ENCODE measurements around the gene PRSS1.
"Not testable (repeated sequence)": the region's sequence is repeated elsewhere in the genome, so short reads cannot be mapped to it uniquely, and the experiment has no call there.

PRSS1 gene

DNA sequence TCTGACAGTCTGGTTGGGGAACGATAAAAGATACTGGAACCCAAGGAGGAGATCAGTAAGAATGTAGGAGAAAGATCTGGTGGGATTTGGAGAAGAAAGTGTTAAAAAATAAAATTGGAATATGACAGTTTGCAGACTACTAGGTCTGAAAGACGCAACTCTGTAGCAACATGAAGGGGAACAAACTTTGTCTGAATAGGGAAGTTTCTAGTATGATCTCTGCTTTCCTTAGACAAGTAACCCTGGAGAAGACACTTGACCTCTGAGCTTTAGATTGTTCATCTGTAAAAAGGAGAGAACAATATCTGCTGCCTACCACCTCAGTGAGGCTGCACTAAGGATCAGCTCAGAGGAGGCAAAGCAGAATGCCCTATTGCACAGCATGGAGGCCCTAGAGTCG is 3.0 kb upstream of the PRSS1 start:
- Histone ChIP-seq H3K79me2 (ENCODE audit: control insufficient read depth, insufficient read depth, low read length, unreplicated experiment) (no peaks in the 10 kb centered on the region), H3K27me3 (ENCODE audit: insufficient read depth, low read length) (peaks cover 46% of the 10 kb centered on the region), H2AFZ (ENCODE audit: low read length, unreplicated experiment) (no peak overlapping the region), H3K27ac (ENCODE audit: low read depth, low read length) (no peak overlapping the region), H3K36me3 (ENCODE audit: insufficient read depth, low read length) (no peaks in the 10 kb centered on the region), H3K4me3 (ENCODE audit: low read depth, low read length) (no peak overlapping the region), H3K4me1 (ENCODE audit: control insufficient read depth, insufficient read depth, low read length, unreplicated experiment) (no peaks in the 10 kb centered on the region)

DNA sequence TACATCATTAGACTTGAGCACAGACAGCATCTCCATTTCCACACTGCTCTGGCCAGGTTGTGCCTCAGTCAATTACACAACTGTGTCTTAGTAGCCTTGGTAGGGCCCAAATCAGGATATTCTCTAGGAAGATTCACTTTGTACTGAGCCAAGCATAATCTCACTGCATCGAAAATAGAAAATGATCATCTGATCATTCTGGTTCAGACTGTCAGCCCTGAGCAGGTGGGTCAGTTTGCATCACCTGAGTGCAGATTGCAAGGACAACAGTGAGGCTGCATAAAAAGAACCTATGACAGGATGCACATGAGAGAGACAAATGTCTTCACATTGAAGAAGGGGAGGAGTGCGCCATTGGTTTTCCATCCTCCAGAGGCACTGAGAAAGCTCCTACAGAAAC is 862 bp upstream of the PRSS1 start:
- peaks cover 36% of the 10 kb centered on the region for H3K27me3 ChIP-seq (ENCODE audit: insufficient read depth, low read length)
- H3K79me2 ChIP-seq (ENCODE audit: control insufficient read depth, insufficient read depth, low read length, unreplicated experiment), result not testable (repeated sequence)

DNA sequence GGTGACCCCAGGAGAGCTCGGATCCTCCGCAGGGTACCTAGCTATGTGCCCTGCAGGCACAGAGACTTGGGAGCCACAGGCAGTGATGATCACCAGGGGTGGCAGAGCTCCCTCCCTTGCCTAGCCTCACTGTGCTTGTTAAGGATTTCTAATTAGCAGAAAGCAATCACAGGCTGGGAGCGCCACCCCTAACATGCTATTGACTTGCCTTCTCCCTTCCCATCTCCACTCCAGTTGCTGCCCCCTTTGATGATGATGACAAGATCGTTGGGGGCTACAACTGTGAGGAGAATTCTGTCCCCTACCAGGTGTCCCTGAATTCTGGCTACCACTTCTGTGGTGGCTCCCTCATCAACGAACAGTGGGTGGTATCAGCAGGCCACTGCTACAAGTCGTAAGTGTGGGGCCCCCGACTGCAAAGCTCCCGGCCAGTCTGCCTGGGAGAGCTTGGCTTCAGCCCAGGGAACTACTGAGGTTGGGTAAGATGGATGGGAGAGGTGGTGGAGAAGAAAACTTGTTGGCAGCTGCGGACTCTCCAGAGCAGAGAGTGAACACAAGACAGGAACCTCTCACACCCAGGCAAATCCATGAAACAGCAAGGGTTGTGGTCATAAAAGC is 1.2 kb downstream of the PRSS1 start:
- H3K4me3 ChIP-seq (ENCODE audit: low read depth, low read length), result no peak overlapping the region
- no peaks in the 10 kb centered on the region for H3K79me2 ChIP-seq (ENCODE audit: control insufficient read depth, insufficient read depth, low read length, unreplicated experiment)
- H2AFZ ChIP-seq (ENCODE audit: low read length, unreplicated experiment), result no peak overlapping the region
- H3K4me1 ChIP-seq (ENCODE audit: control insufficient read depth, insufficient read depth, low read length, unreplicated experiment), result no peaks in the 10 kb centered on the region
- H3K36me3 ChIP-seq (ENCODE audit: insufficient read depth, low read length), result no peaks in the 10 kb centered on the region
- H3K27ac ChIP-seq (ENCODE audit: low read depth, low read length), result no peak overlapping the region
- H3K27me3 ChIP-seq (ENCODE audit: insufficient read depth, low read length), result peaks cover 34% of the 10 kb centered on the region

More for the DNA sequence above, 862 bp upstream of the PRSS1 start:
- H2AFZ ChIP-seq (ENCODE audit: low read length, unreplicated experiment); H3K36me3 ChIP-seq (ENCODE audit: insufficient read depth, low read length); H3K4me1 ChIP-seq (ENCODE audit: control insufficient read depth, insufficient read depth, low read length, unreplicated experiment); H3K27ac ChIP-seq (ENCODE audit: low read depth, low read length); H3K4me3 ChIP-seq (ENCODE audit: low read depth, low read length): not testable (repeated sequence)

DNA sequence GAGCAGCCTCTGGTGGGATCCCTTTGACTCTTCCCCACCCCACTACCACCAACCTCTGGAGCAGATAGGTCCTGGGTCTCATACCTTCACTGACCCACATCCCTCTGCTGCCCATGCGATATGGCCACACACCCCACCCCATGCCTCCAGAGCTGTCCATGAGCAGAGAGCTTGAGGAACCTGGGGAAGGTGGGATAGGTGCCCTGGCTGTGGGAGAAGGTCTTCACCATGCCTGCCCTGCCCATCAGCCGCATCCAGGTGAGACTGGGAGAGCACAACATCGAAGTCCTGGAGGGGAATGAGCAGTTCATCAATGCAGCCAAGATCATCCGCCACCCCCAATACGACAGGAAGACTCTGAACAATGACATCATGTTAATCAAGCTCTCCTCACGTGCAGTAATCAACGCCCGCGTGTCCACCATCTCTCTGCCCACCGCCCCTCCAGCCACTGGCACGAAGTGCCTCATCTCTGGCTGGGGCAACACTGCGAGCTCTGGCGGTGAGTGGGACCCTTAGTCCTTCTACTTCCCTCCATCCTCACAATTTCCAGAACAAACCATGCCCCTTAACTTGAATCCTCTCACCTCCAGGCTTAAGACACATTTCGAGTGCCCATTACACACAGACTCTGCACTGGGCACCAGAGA is 2.4 kb downstream of the PRSS1 start:
- not testable (repeated sequence) for H3K4me3 ChIP-seq (ENCODE audit: low read depth, low read length); H3K4me1 ChIP-seq (ENCODE audit: control insufficient read depth, insufficient read depth, low read length, unreplicated experiment); H2AFZ ChIP-seq (ENCODE audit: low read length, unreplicated experiment); H3K27ac ChIP-seq (ENCODE audit: low read depth, low read length); H3K36me3 ChIP-seq (ENCODE audit: insufficient read depth, low read length); H3K79me2 ChIP-seq (ENCODE audit: control insufficient read depth, insufficient read depth, low read length, unreplicated experiment)
- peaks cover 30% of the 10 kb centered on the region for H3K27me3 ChIP-seq (ENCODE audit: insufficient read depth, low read length)

DNA sequence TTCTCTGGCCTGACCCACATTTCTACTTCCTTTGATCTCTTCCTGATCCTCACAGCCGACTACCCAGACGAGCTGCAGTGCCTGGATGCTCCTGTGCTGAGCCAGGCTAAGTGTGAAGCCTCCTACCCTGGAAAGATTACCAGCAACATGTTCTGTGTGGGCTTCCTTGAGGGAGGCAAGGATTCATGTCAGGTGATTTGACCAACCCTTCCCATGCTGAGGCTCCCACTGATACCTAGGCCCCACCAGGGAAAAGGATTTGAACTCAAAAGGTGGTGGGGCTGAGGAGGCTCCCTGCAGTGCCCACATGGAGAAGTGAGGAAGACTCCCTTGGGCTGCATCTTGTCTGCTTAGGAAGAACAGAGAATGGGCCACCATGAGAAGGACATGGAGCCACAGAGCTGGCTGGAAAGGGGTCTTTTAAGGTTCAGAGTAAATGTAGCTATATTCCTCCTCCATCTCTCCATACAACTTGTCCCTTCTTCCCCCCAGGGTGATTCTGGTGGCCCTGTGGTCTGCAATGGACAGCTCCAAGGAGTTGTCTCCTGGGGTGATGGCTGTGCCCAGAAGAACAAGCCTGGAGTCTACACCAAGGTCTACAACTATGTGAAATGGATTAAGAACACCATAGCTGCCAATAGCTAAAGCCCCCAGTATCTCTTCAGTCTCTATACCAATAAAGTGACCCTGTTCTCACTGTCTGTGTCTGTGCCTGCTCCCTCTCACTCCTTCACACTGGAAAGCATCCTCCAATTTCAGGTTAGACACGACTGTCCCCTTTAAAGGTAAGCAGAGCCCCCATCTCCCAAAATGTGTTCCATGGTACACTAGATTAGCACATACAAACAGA is 3.3 kb downstream of the PRSS1 start:
- Histone ChIP-seq H3K36me3 (ENCODE audit: insufficient read depth, low read length) (no peaks in the 10 kb centered on the region), H3K27ac (ENCODE audit: low read depth, low read length) (no peak overlapping the region), H2AFZ (ENCODE audit: low read length, unreplicated experiment) (no peak overlapping the region), H3K27me3 (ENCODE audit: insufficient read depth, low read length) (peaks cover 28% of the 10 kb centered on the region), H3K79me2 (ENCODE audit: control insufficient read depth, insufficient read depth, low read length, unreplicated experiment) (no peaks in the 10 kb centered on the region), H3K4me1 (ENCODE audit: control insufficient read depth, insufficient read depth, low read length, unreplicated experiment) (no peaks in the 10 kb centered on the region), H3K4me3 (ENCODE audit: low read depth, low read length) (no peak overlapping the region)

DNA sequence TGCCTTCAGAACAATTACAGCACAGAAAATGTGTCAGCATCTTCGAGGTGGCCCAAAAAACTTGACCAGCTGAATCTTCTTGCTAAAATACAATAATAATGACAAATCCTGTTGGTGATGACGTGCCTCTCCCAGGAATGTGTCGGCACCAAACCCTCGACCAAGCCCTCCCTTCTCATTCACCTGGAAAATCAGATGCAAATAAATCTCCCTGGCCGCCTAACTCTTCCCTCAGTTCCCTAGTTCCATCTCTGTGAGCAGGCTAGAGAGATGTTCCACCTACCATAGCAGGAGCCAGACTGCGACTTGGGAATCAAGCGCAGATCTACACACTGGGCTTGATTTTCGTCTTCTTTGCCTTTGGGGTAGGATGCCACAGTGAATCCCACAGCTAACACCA is 4.1 kb downstream of the PRSS1 start:
- no peak overlapping the region for H3K27ac ChIP-seq (ENCODE audit: low read depth, low read length)
- H3K36me3 ChIP-seq (ENCODE audit: insufficient read depth, low read length), result no peaks in the 10 kb centered on the region
- no peak overlapping the region for H3K4me3 ChIP-seq (ENCODE audit: low read depth, low read length)
- H3K4me1 ChIP-seq (ENCODE audit: control insufficient read depth, insufficient read depth, low read length, unreplicated experiment), result no peaks in the 10 kb centered on the region
- no peaks in the 10 kb centered on the region for H3K79me2 ChIP-seq (ENCODE audit: control insufficient read depth, insufficient read depth, low read length, unreplicated experiment)
- H2AFZ ChIP-seq (ENCODE audit: low read length, unreplicated experiment), result no peak overlapping the region
- peaks cover 29% of the 10 kb centered on the region for H3K27me3 ChIP-seq (ENCODE audit: insufficient read depth, low read length)

DNA sequence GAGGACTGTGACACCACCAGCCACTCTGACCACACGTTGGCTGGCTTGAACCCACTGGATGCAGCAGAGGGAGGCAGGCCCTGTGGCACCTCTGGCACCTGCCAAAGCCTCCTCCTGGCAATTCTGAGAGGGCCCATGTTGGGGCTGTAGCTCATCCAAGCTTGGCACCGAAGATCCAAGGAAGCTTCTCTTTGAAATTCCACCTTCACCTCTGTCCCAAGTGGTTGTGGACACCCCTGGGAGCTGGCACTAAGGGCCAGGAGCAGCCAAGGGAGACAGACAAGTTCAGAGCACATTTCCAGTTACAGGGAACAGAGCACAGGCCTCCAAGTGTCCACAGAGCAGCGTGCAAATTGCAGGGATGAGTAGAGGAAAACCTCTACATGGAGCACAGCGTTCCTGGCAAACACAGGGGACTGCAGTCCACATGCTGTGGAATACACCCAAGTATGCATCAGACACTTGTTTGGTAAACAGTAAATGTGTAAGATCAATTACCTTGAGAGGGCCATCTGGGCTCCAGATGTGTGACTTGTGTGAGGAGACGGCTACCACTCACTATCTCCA is 4.7 kb downstream of the PRSS1 start:
- H3K27ac ChIP-seq (ENCODE audit: low read depth, low read length); H3K36me3 ChIP-seq (ENCODE audit: insufficient read depth, low read length); H3K4me3 ChIP-seq (ENCODE audit: low read depth, low read length); H2AFZ ChIP-seq (ENCODE audit: low read length, unreplicated experiment); H3K4me1 ChIP-seq (ENCODE audit: control insufficient read depth, insufficient read depth, low read length, unreplicated experiment); H3K79me2 ChIP-seq (ENCODE audit: control insufficient read depth, insufficient read depth, low read length, unreplicated experiment): not testable (repeated sequence)
- peaks cover 22% of the 10 kb centered on the region for H3K27me3 ChIP-seq (ENCODE audit: insufficient read depth, low read length)

DNA sequence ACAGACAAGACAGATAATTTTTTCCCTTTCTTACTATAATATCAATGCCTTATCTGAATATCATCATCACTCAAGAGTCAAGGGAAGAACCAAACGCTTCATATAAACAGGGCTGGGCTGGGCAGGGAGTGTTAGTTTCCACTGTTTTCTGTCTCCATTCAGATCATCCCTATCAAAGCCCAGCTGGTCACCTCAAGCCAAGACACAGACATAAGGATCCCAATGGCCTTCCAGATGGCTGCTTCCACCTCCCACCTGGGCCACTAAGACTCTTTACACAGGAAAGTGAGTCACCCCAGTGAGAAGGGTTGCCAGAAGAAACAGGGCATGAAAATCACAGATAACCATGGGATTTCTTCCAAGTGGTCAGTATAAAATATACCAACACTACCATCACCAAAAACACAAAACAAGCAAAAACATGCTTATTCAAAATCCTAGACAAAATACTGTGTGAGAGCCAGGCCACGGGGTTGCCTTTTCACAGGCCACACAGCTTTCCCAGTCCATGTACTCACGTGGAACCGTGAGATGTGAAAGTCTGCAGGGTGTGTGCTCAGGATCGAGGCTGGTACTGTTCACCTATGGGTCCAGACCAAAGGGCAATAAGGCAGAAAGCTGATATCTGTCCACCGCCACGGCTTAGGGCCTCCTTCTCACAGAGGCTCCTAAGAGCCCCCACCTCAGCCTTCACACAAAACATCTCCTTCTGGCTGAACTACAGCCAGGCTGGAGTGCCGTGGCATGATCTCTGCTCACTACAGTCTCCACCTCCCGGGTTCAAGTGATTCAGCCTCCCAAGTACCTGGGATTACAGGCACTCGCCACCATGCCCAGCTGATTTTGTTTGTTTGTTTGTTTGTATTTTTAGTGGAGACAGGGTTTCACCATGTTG is 5.7 kb downstream of the PRSS1 start:
- Histone ChIP-seq H3K79me2 (ENCODE audit: control insufficient read depth, insufficient read depth, low read length, unreplicated experiment) (no peaks in the 10 kb centered on the region), H3K4me1 (ENCODE audit: control insufficient read depth, insufficient read depth, low read length, unreplicated experiment) (no peaks in the 10 kb centered on the region), H3K4me3 (ENCODE audit: low read depth, low read length) (no peak overlapping the region), H3K36me3 (ENCODE audit: insufficient read depth, low read length) (no peaks in the 10 kb centered on the region), H2AFZ (ENCODE audit: low read length, unreplicated experiment) (no peak overlapping the region), H3K27ac (ENCODE audit: low read depth, low read length) (no peak overlapping the region), H3K27me3 (ENCODE audit: insufficient read depth, low read length) (peaks cover 23% of the 10 kb centered on the region)

DNA sequence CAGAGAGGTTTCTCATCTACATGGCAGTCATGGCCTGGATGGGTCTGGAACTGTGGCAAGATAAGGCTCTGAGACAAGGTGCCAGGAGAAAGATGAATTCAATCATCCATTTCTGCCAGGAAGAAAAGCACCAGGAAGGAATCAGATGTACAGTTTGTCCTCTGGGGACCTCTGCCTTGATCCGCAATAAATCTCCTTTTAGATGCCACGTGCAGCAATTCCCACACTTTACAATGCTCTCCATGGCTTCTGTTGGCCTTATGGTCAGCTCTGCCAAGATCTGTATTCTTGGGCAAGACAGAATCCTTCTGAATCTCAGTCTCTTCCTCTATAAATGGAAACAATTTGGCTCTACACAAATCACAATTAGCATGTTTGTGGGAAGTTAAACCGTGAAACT is 9.0 kb downstream of the PRSS1 start:
- not testable (repeated sequence) for H3K4me3 ChIP-seq (ENCODE audit: low read depth, low read length); H3K4me1 ChIP-seq (ENCODE audit: control insufficient read depth, insufficient read depth, low read length, unreplicated experiment); H3K27ac ChIP-seq (ENCODE audit: low read depth, low read length); H3K36me3 ChIP-seq (ENCODE audit: insufficient read depth, low read length); H3K79me2 ChIP-seq (ENCODE audit: control insufficient read depth, insufficient read depth, low read length, unreplicated experiment); H2AFZ ChIP-seq (ENCODE audit: low read length, unreplicated experiment)
- peaks cover 52% of the 10 kb centered on the region for H3K27me3 ChIP-seq (ENCODE audit: insufficient read depth, low read length)

DNA sequence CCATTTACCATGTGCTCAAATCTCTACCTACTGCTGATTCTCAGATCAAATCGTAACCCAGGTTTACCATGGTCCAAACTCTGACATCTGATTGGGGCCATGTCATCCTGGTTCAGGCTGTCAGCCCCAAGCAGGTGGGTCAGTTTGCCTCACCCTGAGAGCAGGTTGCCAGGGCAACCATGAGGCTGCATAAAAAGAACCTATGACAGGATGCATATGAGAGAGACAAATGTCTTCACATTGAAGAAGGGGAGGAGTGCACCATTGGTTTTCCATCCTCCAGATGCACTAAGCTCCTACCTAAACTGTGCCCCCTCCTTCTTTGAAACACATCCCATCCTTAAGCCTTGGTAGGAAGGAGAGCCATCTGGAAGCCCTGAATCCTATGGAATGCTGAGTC is 10.2 kb downstream of the PRSS1 start:
- no peak overlapping the region for H2AFZ ChIP-seq (ENCODE audit: low read length, unreplicated experiment)
- H3K27me3 ChIP-seq (ENCODE audit: insufficient read depth, low read length), result peaks cover 57% of the 10 kb centered on the region
- no peak overlapping the region for H3K4me3 ChIP-seq (ENCODE audit: low read depth, low read length)
- H3K79me2 ChIP-seq (ENCODE audit: control insufficient read depth, insufficient read depth, low read length, unreplicated experiment), result no peaks in the 10 kb centered on the region
- H3K36me3 ChIP-seq (ENCODE audit: insufficient read depth, low read length), result no peaks in the 10 kb centered on the region
- H3K27ac ChIP-seq (ENCODE audit: low read depth, low read length), result no peak overlapping the region
- H3K4me1 ChIP-seq (ENCODE audit: control insufficient read depth, insufficient read depth, low read length, unreplicated experiment), result no peaks in the 10 kb centered on the region

Measured in ACC112 (cell line).